Left renal pelvis (tissue), 4 donors: Measurements from ENCODE around the gene NEDD4L. TPM values are rescaled to one million over a fixed set of nuclear protein-coding genes. Genes with fewer than 3 reads are reported as not detected.

Source experiments
- DNase-seq, 4 donors: peaks; one replicate each; pipeline ENCODE4 v3.0.0-alpha.2; 2013; ENCODE audit warnings: low read depth in 4 of 4, low spot score in 3 of 4
- polyA plus RNA-seq, 4 donors: library from polyadenylated mRNA; unstranded; fragments of 120-200 nt; gene quantifications; one replicate each; pipeline ENCODE4 v1.2.1, GENCODE V29; 2013; ENCODE audit not compliant: insufficient read length in 4 of 4

Gene NEDD4L
- polyA plus RNA-seq, 4 donors, result 30.8 to 151 (median 130) TPM

DNA sequence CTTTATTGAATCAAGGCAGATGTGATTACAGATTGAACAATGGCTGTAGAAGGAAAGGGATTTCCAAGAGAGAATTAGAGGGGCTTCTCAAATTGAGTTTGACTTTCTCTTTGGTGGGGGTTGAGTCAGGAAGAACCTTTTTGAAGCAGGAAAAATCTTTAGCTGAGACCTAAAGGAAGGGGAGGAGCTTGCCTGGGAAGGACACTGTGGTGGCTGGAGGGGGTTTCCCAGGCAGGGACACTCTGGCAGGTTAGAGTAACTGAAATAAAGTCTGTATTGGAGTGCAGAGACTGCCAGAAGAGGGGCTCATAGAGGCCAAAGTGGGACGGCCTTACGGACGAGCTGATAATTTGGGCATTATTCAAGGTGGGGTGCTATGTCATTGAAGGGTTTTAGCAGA, 69.3 kb downstream of the NEDD4L start:
- DNase-seq, result no peak

DNA sequence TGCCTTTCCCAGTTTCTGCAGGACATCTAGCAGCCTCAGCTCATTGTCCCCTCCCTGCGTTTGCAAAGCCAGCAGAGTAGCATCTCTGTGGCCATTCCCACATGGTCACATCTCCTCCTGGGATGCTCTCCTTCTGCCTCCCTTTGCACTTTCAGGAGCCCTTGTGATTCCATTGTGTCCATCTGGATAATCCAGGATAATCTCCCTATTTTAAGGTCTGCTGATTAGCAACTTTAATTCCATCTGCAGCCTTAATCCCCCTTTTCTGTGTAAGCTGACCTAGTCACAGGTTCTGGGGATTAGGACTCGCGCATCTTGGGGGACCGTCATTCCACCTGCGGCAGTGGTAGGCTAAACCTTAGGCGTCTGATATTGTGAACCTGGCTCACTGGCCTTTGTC, 70.7 kb downstream of the NEDD4L start:
- DNase-seq, result no peak

DNA sequence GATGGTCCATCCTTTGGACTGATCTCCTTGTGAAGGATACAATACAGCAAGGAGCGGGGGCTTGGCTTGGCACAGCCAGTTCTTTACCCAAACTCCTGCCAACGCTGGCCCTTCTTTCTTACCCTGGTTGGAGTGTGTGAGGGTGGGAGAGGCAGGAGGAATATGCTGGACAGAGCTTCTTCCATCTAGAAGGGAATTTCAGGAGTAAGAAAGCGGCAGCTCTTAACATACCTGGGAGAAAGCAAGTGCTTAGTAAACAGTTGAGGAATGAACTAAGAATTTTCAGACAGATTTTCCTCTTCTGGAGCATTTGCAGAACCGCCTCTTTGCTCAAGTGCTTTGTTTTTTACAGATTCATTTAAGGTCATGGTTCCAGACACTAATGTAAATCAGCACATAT, 72.8 kb downstream of the NEDD4L start:
- no peak for DNase-seq

DNA sequence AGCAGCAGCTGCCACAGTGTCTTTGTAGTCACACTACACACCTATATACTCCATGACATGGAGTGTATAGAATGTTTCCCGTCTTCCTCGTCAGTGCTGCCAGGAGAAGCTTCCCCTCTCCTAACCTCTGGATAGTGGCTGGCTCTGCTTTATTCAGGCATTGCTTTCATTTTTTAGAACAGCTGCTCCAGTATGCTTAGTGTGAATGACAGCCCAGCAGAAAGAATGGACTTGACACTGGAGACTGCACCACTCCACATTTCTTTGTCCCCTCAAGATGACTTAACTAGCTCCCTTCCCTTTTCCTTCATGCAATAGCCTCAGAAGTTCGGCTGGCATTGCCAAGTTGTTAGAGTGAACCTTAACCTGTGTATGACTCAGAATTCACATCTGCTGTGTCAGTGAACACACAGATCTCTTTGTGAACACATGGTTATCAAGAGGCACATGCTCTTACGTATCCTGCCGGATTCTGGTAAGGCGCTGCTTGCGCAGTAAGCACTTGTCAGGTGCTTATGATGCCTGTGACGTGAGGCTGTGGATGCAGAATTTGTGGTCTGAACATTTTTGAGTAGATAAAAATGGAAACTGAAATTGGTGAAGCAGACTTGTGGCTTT, 73.9 kb downstream of the NEDD4L start:
- DNase-seq, result no peak

DNA sequence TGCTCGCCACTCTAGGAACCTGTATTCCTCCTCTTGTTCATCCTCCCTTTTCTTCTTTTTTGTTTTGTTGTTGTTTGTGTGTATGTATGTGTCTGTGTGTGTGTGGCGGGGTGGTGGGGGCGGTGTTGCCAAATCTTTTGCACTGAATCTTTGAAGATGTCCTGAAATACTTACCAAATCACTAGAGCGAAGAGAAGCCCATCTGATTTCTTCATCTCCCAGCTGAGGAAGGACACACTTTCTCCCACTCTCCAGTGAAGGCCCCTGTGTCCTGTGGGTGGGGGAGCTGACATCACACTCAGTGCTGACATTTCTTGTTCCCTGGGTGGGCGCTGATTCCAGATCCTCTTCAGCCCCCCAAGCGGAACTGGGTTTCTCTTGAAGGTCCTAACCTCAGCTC, 74.5 kb downstream of the NEDD4L start:
- no peak for DNase-seq

DNA sequence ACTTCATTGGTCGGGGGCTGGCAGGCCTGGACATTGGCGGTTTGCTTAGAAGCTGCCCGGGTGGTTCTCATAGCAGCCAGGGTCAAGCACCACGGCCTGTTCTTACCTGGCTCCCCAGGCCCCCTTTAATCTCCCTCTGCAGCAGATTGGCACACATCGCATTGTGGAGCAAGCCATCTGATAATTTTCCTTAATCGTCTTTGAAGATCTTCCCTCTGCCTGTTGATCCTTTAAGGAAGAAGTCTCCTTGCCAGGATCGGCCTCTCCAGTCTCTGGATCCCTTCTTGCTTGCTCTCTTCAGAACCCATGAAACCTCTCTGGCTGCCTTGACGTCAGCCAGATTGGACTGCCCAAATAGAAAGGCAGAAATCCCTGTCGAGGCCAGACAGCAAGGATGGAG, 75.8 kb downstream of the NEDD4L start:
- DNase-seq, result no peak

DNA sequence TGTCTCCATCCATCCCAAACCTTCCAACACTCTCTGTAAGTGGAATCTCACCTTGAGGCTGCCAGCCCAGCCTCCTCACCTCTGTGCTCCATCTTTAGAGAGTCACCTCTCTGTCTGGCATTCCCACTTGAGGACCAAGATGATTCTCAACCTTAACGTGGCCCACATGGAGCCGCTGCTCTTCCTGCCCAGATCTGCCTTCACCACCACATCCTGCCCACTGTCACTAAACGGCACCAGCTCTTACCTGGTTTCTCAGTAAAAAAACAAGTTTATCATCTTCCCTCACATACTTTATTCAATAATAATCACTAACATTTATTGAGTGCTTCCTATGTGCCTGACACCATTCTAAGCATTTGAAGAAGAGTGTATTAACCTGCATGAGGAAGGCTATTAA, 80.4 kb downstream of the NEDD4L start:
- DNase-seq, result no peak

DNA sequence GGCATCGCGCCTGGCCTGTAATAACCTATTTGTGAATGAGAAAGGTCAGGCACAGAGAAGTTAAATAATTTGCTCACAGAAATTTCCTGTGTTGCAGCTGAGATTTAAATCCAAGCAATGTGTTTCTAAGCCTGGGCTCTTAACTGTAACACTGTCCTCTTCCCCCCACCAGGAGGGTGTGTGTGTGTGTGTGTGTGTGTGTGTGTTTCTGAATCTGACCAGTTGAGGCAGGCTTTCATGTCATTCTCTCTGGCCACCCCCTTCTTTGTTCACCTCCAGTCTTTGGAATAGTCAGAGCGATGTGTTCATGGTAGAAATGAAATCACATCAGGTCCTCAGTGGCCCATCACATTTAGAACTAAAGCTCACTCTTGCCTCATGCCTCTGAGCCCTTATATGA, 81.2 kb downstream of the NEDD4L start:
- no peak for DNase-seq

DNA sequence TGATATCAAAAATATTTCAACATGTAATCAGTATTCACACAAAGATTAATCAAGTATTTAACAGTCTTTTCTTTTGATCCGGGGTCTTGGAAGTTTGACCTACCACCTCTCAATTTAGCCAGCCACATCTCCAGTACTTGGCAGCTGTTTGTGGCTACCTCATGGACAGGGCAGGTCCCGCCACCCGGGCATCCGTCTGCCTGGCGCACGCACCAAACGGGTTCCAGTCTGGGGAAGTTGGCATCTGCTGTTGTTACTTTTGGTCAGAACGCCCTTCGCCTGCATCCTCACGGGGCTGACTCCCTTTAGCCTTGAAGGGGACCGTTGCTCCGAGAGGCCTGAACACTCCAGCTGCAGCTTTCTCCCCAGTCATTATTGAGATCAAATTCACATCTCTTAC, 81.7 kb downstream of the NEDD4L start:
- DNase-seq, result no peak

DNA sequence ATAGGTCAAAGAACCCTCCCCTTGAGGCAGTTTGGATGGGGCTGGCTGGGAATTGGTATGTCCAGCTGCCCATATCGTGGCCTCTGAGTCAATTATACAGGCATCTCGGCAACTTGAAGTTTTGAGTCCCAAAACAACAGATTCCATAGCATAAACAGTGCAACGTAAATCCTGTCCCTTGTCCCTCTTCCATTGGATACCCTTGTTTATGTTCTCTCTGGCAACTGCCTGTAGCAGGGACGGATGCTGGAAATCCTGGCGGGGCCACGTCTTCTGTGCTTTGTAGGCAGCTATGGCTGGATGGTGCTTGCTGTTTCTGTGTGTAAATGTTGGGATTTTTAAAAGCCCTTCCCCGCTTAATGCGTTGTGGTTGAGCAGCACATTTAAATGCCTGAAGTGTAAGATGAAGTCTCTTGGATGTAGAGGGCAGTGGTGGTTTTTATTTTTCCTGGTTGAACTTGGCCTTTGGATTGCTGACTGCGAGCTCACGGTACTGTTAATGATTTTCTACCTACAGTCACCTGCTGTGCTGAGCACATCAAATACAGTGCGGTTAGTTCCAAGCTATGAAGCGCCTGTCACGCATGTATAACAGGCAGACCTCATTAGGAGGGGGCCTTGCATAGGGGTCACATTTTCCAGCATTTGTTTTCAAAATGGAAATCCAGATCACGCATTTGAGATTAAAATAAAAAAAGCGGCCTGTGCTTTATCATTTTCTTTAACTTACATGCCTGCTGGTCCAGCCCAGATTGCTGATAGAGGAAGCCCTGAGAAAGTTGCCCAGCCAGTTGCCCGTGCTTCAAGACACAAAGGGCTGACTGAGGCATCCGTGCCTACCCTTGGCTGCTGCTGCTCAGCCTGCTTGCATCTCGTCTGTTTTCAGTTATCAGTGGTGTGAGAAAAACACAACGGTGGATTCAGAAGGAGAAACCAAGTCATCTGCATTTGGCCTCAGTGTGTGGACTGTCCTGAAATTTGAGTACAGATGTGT, 84.7 kb downstream of the NEDD4L start:
- peak in 3 of 4 donors; percentile 60 to 70 (median 65) for DNase-seq

DNA sequence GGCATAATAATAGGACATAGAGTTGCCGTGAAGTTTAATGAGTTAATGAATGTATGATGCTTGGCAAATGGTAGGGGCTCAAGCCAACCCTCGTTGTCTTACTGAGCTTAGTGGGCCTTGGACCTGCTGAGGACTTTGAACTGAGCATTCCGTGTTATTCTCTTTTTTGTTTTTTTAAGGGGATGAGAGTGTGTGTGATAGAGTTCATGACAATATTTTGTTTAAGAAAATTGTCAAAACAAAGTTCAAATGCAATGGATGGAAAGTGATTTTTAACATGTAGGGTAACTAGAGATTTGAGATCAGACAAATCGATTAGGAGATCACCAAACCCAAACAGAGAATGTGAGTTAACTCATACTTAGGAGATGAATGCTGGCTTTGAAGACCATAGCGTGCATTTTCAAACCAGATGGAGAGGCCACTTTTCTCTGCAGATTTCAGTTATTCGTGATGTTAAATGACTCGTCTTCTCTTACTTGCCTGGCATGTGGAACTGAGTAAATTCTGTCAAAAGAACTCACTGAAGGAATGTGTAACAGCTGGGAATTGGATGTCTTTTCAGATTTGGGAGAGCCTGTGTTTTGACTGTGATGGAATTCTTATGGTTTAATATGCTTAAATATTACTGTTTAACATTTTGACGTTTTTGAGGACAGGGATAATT, 88.7 kb downstream of the NEDD4L start:
- no peak for DNase-seq

DNA sequence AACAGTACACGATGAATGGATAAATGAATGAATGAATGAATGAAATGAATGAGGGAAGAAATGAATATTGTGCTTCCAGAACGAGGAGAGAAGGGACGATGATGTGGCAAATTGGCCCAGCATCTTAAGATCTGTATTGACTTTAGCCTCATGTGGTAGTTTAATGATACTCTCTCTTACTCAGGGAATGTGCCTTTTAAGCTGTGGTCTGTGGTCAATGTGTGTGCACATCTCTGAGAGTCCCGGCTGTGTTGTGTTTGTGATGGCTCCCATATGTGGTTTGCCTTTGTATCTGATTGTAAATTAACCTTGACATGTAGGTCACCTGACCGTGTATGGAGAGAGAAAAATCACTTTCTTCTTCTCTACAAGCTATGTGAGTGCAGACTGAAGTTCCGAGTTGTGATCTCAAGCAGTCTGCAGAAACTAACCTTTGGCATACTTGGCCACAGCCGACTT, 91.2 kb downstream of the NEDD4L start:
- no peak for DNase-seq

DNA sequence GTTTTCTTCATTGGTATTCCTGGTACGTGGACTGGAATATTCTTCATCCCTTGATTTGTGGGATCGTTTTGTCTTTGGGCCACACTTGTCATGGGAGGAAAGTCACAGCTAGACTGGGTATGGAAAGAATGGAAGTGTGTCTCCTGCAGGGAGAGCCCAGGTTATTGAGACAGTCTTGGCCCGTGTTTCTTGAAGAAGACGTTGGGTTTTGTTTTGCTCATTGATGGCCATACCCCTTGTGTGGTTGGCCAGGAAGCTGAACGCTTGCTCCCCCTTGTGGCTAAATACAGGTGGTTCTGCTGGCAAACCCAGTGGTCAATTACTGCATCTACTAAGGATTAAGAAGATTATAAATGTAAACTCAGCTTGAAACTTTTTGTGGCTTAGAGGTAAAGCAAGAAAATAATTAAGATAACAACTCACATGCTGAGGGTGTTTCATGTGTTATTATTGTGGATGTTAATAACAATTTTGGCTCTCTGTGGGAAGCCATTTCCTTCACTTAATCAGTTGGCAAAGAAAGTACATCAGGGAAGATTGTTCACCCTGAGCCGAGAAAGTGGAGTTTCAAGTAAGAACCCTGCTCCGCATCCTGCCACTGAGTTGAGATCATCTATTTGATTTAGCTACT, 91.8 kb downstream of the NEDD4L start:
- no peak for DNase-seq

DNA sequence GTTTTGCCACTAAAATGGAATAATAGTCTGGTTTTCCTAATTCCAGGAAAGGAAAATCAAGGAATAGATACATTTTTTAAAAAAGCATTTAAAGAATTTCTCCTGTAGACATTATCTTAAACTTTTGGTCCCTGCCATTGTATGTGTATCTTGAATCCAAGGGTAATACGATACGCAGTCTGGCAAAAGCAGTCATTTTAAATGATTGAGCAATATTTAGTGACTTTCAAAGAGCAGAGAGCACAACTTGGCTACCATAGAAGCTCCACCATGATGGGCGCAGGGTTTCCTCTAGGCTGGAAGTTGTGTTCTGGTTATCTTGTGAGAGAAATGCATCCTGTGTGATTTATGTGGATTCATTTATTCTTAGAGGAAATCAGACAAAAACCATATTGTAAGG, 92.9 kb downstream of the NEDD4L start:
- DNase-seq, result no peak

DNA sequence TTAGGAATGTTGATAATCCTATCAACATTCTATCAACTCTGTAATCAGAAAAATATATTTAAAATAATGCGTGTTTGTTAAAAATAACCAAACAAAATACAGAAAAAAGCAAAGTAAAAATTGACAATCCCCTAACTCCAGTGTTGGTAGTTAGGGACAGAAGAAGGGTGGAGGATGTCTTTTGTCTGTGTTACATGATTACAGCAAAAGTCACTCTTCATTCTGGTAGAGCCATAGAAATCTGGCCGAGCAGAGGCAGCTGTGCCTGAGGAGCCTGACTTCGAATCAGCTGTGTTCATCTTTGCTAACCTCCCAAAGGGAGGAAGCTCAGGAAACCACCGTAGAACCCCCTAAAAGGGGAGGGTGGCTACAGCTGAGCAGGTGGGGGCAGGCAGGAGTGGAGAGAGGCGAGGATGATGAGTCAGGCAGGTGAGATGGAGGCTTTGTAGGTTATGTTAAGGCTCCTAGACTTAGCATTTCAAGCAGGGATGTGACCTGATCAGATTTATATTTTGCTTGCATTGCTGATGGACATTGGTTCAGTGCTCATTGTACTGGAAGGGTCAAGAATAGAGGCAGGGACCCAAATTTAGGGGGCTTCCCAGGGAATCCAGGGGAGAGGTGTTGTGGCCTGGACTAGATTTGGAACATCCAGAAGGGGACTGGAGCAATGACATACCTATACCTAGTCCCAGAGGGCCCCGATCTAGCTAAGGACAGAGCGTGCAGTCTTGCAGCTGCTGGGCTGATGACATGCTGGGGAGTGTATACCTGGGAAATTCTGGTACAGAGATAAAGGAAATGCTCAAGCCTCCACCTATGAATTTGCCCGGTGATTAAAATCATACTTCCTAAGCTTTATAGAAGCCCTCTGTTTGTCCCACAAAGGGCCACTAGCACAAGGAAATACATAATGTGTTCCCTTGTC, 95.7 kb downstream of the NEDD4L start:
- DNase-seq, result no peak

DNA sequence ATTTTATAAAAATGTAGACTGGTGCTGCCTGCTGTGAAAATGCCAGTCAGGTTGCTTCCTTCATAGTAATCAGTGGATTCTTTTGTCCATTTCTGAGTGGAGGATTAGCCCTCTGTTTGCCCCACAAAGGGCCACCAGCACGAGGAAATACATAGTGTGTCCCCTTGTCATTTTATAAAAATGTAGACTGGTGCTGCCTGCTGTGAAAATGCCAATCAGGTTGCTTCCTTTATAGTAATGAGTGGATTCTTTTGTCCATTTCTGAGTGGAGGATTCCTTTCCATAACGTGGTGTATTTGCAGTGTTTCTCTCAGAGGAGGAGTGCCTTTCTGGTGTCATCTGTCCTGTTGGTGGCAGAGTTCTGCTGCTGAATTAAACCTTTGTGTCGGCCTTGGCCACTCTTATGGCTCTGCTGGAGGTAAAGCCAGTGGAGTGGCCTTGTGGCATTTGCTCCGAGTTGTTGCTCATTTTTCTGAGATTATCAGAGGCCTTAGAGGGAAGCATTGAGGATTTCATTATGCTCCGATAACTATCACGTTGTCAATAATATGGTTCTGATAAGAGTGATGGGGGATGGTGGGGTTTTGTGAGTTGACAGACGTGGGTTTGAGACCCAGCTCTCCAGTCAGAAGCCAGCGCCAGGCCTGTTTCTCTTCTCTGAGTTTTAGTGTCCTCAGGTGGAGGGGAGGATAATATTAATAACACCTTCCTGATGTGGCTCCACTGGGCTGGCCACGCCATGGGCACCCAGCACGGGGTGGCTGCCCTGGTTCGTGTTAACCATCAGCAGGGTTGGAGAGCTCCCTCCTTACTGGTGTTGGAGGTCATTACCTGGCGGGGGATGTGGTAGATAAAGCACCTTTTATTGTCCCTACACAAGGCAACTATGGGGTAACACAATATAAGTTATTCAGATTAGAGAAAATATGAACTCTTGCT, 96.6 kb downstream of the NEDD4L start:
- no peak for DNase-seq

DNA sequence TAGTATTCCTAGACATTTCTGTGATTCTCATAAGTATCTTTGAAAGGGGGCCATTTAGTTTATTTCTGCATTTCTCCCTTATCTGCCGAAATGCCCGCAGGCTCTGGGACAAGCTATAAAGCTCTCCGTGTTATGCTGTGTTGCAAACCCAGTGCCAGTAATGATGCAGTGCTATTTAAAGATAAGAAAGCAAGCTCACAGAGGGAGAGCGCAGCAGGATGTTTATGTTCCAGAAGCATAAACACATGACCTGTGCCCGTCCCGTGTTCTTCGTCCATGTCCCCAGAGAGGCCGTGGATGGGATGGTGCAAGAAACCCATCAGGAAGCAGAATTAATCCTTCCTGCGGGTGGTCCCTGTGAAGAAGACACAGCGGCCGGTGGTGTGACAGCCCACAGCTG, 99.4 kb downstream of the NEDD4L start:
- DNase-seq, result no peak

DNA sequence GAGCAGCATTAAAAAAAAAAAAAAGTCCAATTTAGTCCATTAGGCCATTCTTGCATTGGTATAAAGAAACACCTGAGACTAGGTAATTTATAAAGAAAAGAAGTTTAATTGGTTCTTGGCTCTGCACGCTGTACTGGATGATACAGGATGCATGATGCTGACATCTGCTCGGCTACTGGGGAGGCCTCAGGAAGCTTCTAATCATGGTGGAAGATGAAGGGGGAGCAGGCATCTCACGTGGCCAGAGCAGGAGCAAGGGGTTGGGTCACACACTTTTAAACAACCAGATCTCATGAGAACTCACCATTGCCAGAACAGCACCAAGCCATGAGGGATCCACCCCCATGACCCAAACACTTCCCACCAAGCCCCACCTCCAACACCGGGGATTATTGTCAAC, 100.1 kb downstream of the NEDD4L start:
- no peak for DNase-seq
